Liver (tissue), 9 donors: ENCODE results near the gene ARHGAP21. TPM values are rescaled to one million over a fixed set of nuclear protein-coding genes. Genes with fewer than 3 reads are reported as not detected.

ENCODE experiments used
- DNase-seq: peaks from one replicate; pipeline ENCODE4 v3.0.0-alpha.2; 2017; ENCODE audit warnings: low spot score
- H3K27ac ChIP-seq, 2 donors: one replicate each; pipeline ENCODE4 v1.7.0; 2013; ENCODE audit warnings: inconsistent platforms in 2 of 2, low read length in 2 of 2, control low read depth in 1 of 2, low read depth in 1 of 2, mild to moderate bottlenecking in 1 of 2
- H3K27me3 ChIP-seq, 4 donors: one replicate each; pipeline versions ENCODE4 v1.6.1 to v1.7.0; 2013; ENCODE audit warnings: low read length in 3 of 4, inconsistent platforms in 1 of 4, mild to moderate bottlenecking in 1 of 4, moderate library complexity in 1 of 4; ENCODE audit not compliant: control insufficient read depth in 4 of 4, insufficient read depth in 4 of 4
- H3K36me3 ChIP-seq, 4 donors: one replicate each; pipeline versions ENCODE4 v1.6.1 to v1.7.0; 2013; ENCODE audit warnings: low read length in 3 of 4, mild to moderate bottlenecking in 3 of 4, low read depth in 1 of 4, moderate library complexity in 1 of 4; ENCODE audit not compliant: control insufficient read depth in 4 of 4, insufficient read depth in 3 of 4
- H3K4me1 ChIP-seq, 4 donors: one replicate each; pipeline versions ENCODE4 v1.6.1 to v1.7.0; 2013; ENCODE audit warnings: low read length in 3 of 4, mild to moderate bottlenecking in 3 of 4, moderate library complexity in 1 of 4; ENCODE audit not compliant: control insufficient read depth in 4 of 4, insufficient read depth in 4 of 4
- H3K4me3 ChIP-seq, 3 donors: one replicate each; pipeline versions ENCODE4 v1.6.1 to v1.7.0; 2013; ENCODE audit warnings: low read length in 3 of 3, control low read depth in 1 of 3, low read depth in 1 of 3, mild to moderate bottlenecking in 1 of 3
- H3K9ac ChIP-seq, 2 donors: one replicate each; pipeline ENCODE4 v1.7.0; 2013; ENCODE audit warnings: low read length in 2 of 2, mild to moderate bottlenecking in 2 of 2, moderate library complexity in 2 of 2, control low read depth in 1 of 2, low read depth in 1 of 2
- H3K9me3 ChIP-seq, 4 donors: one replicate each; pipeline versions ENCODE4 v1.6.1 to v1.7.0; 2013; ENCODE audit warnings: low read length in 3 of 4; ENCODE audit not compliant: control insufficient read depth in 4 of 4
- FOXA2 ChIP-seq: IDR thresholded peaks from 2 replicates; pipeline ENCODE4 v1.6.1; 2016; ENCODE audit warnings: antibody characterized with exemption
- GABPA ChIP-seq, 2 donors: IDR thresholded peaks in 1 of 2; conservative IDR thresholded peaks in 1 of 2; 2 replicates each; pipeline ENCODE4 v1.6.1; 2016; ENCODE audit warnings: antibody characterized with exemption in 2 of 2, mild to moderate bottlenecking in 1 of 2, moderate library complexity in 1 of 2
- HNF4A ChIP-seq, 2 donors: conservative IDR thresholded peaks; 2 replicates each; pipeline ENCODE4 v1.6.1; 2016; ENCODE audit warnings: antibody characterized with exemption in 2 of 2, mild to moderate bottlenecking in 2 of 2
- HNF4G ChIP-seq: IDR thresholded peaks from 2 replicates; pipeline ENCODE4 v1.6.1; 2016; ENCODE audit warnings: antibody characterized with exemption
- RAD21 ChIP-seq, 2 donors: IDR thresholded peaks; 2 replicates each; pipeline ENCODE4 v1.6.1; 2016; ENCODE audit warnings: antibody characterized with exemption in 2 of 2, mild to moderate bottlenecking in 2 of 2
- SP1 ChIP-seq: IDR thresholded peaks from 2 replicates; pipeline ENCODE4 v1.6.1; 2018; ENCODE audit warnings: antibody characterized with exemption, mild to moderate bottlenecking
- TAF1 ChIP-seq: conservative IDR thresholded peaks from 2 replicates; pipeline ENCODE4 v1.6.1; 2016; ENCODE audit warnings: antibody characterized with exemption, mild to moderate bottlenecking
- WGBS: extraction: QIAGEN DNeasy Blood & Tissue Kit; methylation state at CpG from one replicate; pipeline ENCODE4 v1.1.7; 2013; 5-methylcytosine and 5-hydroxymethylcytosine counted together
- polyA plus RNA-seq, 2 donors: library from polyadenylated mRNA; stranded (reverse) in 1 of 2; unstranded in 1 of 2; fragments of 200-250 nt in 1 of 2; fragments of >200 nt in 1 of 2; fragmentation: Nextera tagmentation in 1 of 2; extraction: Ambion mirVana in 1 of 2; gene quantifications; one replicate each; pipeline versions ENCODE4 v1.2.1 to v1.2.3, GENCODE V29; 2013 to 2015
- total RNA-seq, 2 donors: library from RNA; depleted of rRNA; stranded (reverse); fragments of >200 nt; gene quantifications; one replicate each; pipeline ENCODE4 v1.2.3, GENCODE V29; 2014
- TF ChIP-seq, protein P1 (sequence below): IDR thresholded peaks from 2 replicates; pipeline ENCODE4 v1.6.1; 2016; ENCODE audit warnings: antibody characterized with exemption
- TF ChIP-seq, protein P2 (sequence below): IDR thresholded peaks from 2 replicates; pipeline ENCODE4 v1.6.1; 2016; ENCODE audit warnings: antibody characterized with exemption, mild to moderate bottlenecking
- TF ChIP-seq, protein P3 (sequence below): fragments of 150-350 bp; IDR thresholded peaks from 2 replicates; pipeline ENCODE4 v1.5.1; 2017; ENCODE audit warnings: improper control_type of control experiment, low read depth, low read length; ENCODE audit not compliant: missing input control
- TF ChIP-seq, protein P4 (sequence below): IDR thresholded peaks from 2 replicates; pipeline ENCODE4 v1.6.1; 2016; ENCODE audit warnings: antibody characterized with exemption
- donor health status: healthy.
- donor health status: healthy.
- donor health status: healthy.
- donor health status: healthy.
- donor health status: healthy.

The ARHGAP21 gene
- total and polyA plus RNA-seq, 4 donors = 7.8 to 30.6 (median 15.7) TPM

DNA sequence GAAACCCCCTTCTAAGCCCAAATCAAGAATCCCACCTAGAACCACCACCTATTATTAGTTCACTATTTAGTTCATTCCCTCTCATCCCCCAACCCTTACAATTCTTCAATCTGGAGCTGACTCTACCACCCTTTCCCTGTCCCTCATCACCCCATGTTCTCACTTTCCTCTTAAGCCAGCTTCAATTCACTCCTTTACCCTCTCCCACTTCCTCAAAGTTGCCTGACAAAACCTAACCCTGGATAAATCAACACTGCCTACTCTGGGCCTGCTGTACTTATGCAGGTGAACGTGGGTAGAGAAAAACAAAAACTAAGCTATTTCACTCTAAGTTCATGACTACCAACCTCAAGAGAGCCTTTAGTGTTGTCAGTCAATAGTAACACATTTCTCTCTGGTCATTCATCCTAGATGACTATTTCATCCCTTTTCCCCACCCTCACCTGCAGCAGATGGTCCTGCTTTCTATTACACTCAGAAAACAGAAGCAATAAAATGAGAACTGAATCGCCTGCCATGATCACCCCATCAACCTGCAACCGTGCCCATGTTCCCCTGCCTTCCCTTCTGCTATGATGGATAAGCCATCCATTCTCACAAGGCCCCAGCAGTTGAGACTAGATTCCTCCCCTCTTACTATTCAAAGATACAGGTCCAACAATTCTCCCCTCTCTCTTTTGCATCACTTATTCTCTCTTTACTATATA is 52.6 kb downstream of the ARHGAP21 start:
- H3K27me3 ChIP-seq = no peaks in the 10 kb centered on the region
- H3K4me3 ChIP-seq = no peak overlapping the region
- no peaks in the 10 kb centered on the region for H3K9me3 ChIP-seq
- no peak overlapping the region for H3K27ac ChIP-seq
- WGBS = 77% methylated on average over 3 of the region's 3 CpGs
- no peak for DNase-seq
- no peak for TF ChIP-seq SP1
- TF ChIP-seq, protein P1, sequence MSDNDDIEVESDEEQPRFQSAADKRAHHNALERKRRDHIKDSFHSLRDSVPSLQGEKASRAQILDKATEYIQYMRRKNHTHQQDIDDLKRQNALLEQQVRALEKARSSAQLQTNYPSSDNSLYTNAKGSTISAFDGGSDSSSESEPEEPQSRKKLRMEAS = no peak
- no peak for TF ChIP-seq HNF4G
- TF ChIP-seq TAF1 = no peak
- TF ChIP-seq, protein P2, sequence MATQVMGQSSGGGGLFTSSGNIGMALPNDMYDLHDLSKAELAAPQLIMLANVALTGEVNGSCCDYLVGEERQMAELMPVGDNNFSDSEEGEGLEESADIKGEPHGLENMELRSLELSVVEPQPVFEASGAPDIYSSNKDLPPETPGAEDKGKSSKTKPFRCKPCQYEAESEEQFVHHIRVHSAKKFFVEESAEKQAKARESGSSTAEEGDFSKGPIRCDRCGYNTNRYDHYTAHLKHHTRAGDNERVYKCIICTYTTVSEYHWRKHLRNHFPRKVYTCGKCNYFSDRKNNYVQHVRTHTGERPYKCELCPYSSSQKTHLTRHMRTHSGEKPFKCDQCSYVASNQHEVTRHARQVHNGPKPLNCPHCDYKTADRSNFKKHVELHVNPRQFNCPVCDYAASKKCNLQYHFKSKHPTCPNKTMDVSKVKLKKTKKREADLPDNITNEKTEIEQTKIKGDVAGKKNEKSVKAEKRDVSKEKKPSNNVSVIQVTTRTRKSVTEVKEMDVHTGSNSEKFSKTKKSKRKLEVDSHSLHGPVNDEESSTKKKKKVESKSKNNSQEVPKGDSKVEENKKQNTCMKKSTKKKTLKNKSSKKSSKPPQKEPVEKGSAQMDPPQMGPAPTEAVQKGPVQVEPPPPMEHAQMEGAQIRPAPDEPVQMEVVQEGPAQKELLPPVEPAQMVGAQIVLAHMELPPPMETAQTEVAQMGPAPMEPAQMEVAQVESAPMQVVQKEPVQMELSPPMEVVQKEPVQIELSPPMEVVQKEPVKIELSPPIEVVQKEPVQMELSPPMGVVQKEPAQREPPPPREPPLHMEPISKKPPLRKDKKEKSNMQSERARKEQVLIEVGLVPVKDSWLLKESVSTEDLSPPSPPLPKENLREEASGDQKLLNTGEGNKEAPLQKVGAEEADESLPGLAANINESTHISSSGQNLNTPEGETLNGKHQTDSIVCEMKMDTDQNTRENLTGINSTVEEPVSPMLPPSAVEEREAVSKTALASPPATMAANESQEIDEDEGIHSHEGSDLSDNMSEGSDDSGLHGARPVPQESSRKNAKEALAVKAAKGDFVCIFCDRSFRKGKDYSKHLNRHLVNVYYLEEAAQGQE = no peak
- TF ChIP-seq, protein P3, sequence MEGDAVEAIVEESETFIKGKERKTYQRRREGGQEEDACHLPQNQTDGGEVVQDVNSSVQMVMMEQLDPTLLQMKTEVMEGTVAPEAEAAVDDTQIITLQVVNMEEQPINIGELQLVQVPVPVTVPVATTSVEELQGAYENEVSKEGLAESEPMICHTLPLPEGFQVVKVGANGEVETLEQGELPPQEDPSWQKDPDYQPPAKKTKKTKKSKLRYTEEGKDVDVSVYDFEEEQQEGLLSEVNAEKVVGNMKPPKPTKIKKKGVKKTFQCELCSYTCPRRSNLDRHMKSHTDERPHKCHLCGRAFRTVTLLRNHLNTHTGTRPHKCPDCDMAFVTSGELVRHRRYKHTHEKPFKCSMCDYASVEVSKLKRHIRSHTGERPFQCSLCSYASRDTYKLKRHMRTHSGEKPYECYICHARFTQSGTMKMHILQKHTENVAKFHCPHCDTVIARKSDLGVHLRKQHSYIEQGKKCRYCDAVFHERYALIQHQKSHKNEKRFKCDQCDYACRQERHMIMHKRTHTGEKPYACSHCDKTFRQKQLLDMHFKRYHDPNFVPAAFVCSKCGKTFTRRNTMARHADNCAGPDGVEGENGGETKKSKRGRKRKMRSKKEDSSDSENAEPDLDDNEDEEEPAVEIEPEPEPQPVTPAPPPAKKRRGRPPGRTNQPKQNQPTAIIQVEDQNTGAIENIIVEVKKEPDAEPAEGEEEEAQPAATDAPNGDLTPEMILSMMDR = no peak
- TF ChIP-seq, protein P4, sequence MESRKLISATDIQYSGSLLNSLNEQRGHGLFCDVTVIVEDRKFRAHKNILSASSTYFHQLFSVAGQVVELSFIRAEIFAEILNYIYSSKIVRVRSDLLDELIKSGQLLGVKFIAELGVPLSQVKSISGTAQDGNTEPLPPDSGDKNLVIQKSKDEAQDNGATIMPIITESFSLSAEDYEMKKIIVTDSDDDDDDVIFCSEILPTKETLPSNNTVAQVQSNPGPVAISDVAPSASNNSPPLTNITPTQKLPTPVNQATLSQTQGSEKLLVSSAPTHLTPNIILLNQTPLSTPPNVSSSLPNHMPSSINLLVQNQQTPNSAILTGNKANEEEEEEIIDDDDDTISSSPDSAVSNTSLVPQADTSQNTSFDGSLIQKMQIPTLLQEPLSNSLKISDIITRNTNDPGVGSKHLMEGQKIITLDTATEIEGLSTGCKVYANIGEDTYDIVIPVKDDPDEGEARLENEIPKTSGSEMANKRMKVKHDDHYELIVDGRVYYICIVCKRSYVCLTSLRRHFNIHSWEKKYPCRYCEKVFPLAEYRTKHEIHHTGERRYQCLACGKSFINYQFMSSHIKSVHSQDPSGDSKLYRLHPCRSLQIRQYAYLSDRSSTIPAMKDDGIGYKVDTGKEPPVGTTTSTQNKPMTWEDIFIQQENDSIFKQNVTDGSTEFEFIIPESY = no peak
- no peak for TF ChIP-seq FOXA2
- TF ChIP-seq RAD21 (IDR thresholded peaks at IDR 0.05) = no peak
- TF ChIP-seq GABPA (IDR thresholded peaks at IDR 0.05 in 1 of 2, conservative IDR thresholded peaks at IDR 0.05 in 1 of 2) = no peak
- peaks cover 0 to 3% (median 0%) of the 10 kb centered on the region in 4 donors for H3K36me3 ChIP-seq
- no peak overlapping the region for H3K9ac ChIP-seq
- H3K4me1 ChIP-seq = no peaks in the 10 kb centered on the region

DNA sequence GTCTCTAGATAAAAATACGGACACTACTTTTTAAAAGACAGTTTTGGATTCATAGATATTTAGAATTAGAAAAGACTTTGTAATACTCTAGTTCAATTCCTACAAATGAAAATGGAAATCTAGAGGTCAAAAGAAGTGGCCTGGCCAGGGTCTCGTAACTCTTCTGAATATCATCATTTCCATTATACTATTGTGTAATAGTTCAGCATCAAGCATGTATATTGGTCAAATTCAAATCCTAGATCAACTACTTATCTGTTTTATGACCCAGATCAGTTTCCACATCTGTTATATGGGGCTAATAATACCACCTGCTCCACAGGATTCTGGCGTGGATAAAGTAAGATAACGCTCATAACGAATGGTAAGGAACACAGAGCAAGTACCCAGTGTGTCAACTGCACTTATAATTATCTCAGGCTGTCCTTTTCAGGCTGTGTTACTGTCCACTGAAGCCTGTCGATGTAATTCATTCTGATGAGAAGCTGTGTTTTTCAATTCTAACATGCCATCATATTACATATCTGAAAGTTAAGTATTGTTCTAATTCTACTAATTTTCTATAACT is 54.3 kb downstream of the ARHGAP21 start:
- Histone ChIP-seq H3K9me3 (no peaks in the 10 kb centered on the region), H3K9ac (no peak overlapping the region), H3K27me3 (no peaks in the 10 kb centered on the region), H3K4me3 (no peak overlapping the region), H3K27ac (no peak overlapping the region), H3K36me3 (peaks cover 0 to 3% (median 0%) of the 10 kb centered on the region in 4 donors), H3K4me1 (no peaks in the 10 kb centered on the region)
- TF ChIP-seq HNF4G (no peak), TAF1 (no peak), HNF4A (conservative IDR thresholded peaks at IDR 0.05) (no peak)
- 93% methylated on average over 6 of the region's 6 CpGs for WGBS
- no peak for DNase-seq
